ENCODE data around the gene NMU. TPM values are rescaled to one million over a fixed set of nuclear protein-coding genes. Genes with fewer than 3 reads are reported as not detected.
"Not testable (repeated sequence)": the region's sequence is repeated elsewhere in the genome, so short reads cannot be mapped to it uniquely, and the experiment has no call there.

NMU gene
- total RNA-seq, 1 donor from 2014 or later = not detected

DNA sequence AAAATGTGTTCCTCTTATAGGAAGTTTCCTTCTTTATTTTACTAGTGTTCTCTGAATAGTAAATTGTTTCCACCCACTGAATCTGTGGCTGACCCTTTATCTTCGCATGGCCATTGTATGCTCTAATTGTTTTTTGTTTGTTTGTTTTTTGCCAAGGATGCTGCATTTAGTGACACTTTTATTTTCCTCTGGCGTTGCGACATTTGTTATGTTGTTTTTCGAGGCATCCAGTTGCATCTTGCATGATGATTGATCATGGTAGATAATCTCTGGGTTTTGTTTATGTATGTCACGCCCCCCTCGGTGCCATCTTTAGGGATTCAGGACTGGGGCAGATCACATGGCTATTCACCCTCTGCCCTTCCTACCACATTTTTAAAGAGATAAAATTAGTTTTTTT is 2.2 kb downstream of the NMU start:
- CTCF ChIA-PET = no interaction called here
- DNase-seq (no peak), ATAC-seq (ENCODE audit: low read depth) (no peak)
- H3K27me3 Mint-ChIP-seq = peaks cover 36% of the 10 kb centered on the region
- H3K4me1 Mint-ChIP-seq = peaks cover 15% of the 10 kb centered on the region
- no peak overlapping the region for H3K4me3 Mint-ChIP-seq
- POLR2A ChIA-PET = no interaction called here
- no peak overlapping the region for H3K27ac Mint-ChIP-seq
- no peak for TF ChIP-seq CTCF (IDR thresholded peaks at IDR 0.05)
- H3K9me3 Mint-ChIP-seq = peaks cover 3% of the 10 kb centered on the region
- H3K36me3 Mint-ChIP-seq (ENCODE audit: low read depth) = no peaks in the 10 kb centered on the region
- intact Hi-C loops (cut with micrococcal nuclease) = loop anchor here (10.0 kb wide), 2 partner anchors 89 to 189 kb away; partner anchors contain the start of gene CLOCK

DNA sequence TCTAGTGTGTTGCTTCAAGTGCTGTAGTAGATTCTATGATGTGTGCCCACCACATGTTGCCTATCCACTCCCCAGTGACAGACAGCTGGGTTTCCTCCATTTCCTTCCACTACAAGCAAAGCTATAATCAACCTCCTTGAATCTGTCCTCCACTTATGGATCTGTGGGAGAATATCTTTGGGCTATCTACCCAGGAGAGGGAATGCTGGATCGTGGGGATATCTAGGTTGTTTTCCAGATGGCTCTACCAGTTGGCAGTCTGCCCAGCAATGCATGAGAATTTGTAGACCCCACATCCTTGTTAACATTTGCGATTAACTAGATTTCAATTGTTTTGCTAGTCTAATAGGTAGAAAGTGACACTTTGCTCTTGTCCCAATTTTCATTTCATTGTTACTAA is 10.3 kb downstream of the NMU start:
- no peak for TF ChIP-seq CTCF (IDR thresholded peaks at IDR 0.05)
- ChIA-PET CTCF (no interaction called here), POLR2A (no interaction called here)
- H3K9me3 Mint-ChIP-seq = no peaks in the 10 kb centered on the region
- no peak for DNase-seq
- no peaks in the 10 kb centered on the region for H3K27me3 Mint-ChIP-seq
- intact Hi-C loops (cut with micrococcal nuclease) = no loop called here
- H3K36me3 Mint-ChIP-seq (ENCODE audit: low read depth) = no peaks in the 10 kb centered on the region
- ATAC-seq (ENCODE audit: low read depth) = no peak
- H3K27ac Mint-ChIP-seq = no peak overlapping the region
- no peak overlapping the region for H3K4me3 Mint-ChIP-seq
- no peaks in the 10 kb centered on the region for H3K4me1 Mint-ChIP-seq

GRCh38 chr4:55624063-55624462 is 12.0 kb downstream of the NMU start:
- ATAC-seq (ENCODE audit: low read depth); H3K4me3 Mint-ChIP-seq; H3K9me3 Mint-ChIP-seq; CTCF ChIA-PET; H3K4me1 Mint-ChIP-seq; DNase-seq; H3K36me3 Mint-ChIP-seq (ENCODE audit: low read depth); POLR2A ChIA-PET; H3K27me3 Mint-ChIP-seq; H3K27ac Mint-ChIP-seq; intact Hi-C loops (cut with micrococcal nuclease): not testable (repeated sequence)

GRCh38 chr4:55618546-55619143 is 17.5 kb downstream of the NMU start:
- DNase-seq (no peak), ATAC-seq (ENCODE audit: low read depth) (no peak)
- Mint-ChIP-seq H3K27me3 (peaks cover 2% of the 10 kb centered on the region), H3K27ac (no peak overlapping the region), H3K36me3 (ENCODE audit: low read depth) (no peaks in the 10 kb centered on the region), H3K9me3 (no peaks in the 10 kb centered on the region), H3K4me1 (no peaks in the 10 kb centered on the region), H3K4me3 (no peak overlapping the region)
- no peak for TF ChIP-seq CTCF (IDR thresholded peaks at IDR 0.05)
- intact Hi-C loops (cut with micrococcal nuclease) = no loop called here
- CTCF ChIA-PET = no interaction called here
- POLR2A ChIA-PET = no interaction called here

DNA sequence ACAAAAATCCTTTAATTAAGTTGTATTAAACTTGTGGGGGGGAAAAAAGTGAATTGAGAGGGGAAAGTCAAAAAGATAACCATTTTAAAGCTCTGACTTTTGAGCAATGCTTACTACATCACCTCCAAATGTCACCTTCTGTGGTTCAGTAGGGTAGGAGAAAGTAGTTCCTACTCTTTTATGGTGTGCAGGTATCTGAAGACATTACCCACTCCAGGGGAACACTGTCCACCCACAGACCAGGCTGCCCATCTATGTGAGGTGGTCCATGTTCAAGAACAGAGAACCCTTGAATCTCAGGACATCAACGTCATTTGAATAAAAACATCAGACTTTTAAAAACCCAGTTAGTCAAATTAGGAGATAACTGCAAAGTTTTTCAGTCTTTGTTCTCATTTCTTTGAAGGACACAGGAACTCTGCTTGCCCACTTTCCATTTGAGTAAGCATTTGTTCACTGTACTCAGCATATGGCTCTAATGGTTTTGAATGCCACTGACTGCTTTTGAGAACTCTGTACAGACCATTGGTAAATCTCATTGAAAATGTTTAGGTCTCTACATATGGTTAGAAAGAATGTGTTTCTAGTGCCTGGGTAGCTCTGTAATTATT is 18.4 kb downstream of the NMU start:
- DNase-seq (no peak), ATAC-seq (ENCODE audit: low read depth) (no peak)
- Mint-ChIP-seq H3K27ac (no peak overlapping the region), H3K4me3 (no peak overlapping the region), H3K27me3 (peaks cover 2% of the 10 kb centered on the region), H3K4me1 (no peaks in the 10 kb centered on the region), H3K9me3 (no peaks in the 10 kb centered on the region), H3K36me3 (ENCODE audit: low read depth) (no peaks in the 10 kb centered on the region)
- TF ChIP-seq CTCF (IDR thresholded peaks at IDR 0.05) = no peak
- ChIA-PET CTCF (no interaction called here), POLR2A (interaction anchor here (0.6 to 0.7 kb wide), 2 partner anchors 287 to 653 kb away, joined by 3 read pairs; no protein-coding TSS in a partner anchor)
- intact Hi-C loops (cut with micrococcal nuclease) = no loop called here
